D341Med (cell line): ENCODE data around the gene TRABD.
"Not testable (repeated sequence)": the region's sequence is repeated elsewhere in the genome, so short reads cannot be mapped to it uniquely, and the experiment has no call there.

Experiments used
- DNase-seq: peaks from one replicate; pipeline ENCODE4 v3.0.0; 2012; ENCODE audit warnings: low spot score

The TRABD gene

GRCh38 chr22:50185375-50186087 is at the start of gene TRABD:
TRABD (plus strand) TSS chr22:50185913; CDS start chr22:50193061, 7,148 bp downstream.
- peak; percentile 99 for DNase-seq

GRCh38 chr22:50136581-50137015 is 49.1 kb upstream of the TRABD start:
- DNase-seq, result no peak

GRCh38 chr22:50137277-50137676 is 48.4 kb upstream of the TRABD start:
- not testable (repeated sequence) for DNase-seq

GRCh38 chr22:50138041-50138440 is 47.7 kb upstream of the TRABD start:
- DNase-seq, result no peak

GRCh38 chr22:50138988-50139387 is 46.7 kb upstream of the TRABD start:
- no peak for DNase-seq

- DNase-seq, result no peak
These were observed 45.8 kb upstream of the TRABD start for GRCh38 chr22:50139843-50140415.

GRCh38 chr22:50140615-50141014 is 45.1 kb upstream of the TRABD start:
- no peak for DNase-seq

GRCh38 chr22:50141462-50141861 is 44.3 kb upstream of the TRABD start:
- DNase-seq, result no peak

GRCh38 chr22:50141891-50142363 is 43.8 kb upstream of the TRABD start:
- no peak for DNase-seq

- no peak for DNase-seq
These were observed 42.6 kb upstream of the TRABD start for GRCh38 chr22:50143096-50143495.

- peak; percentile 22 for DNase-seq
These were observed 41.6 kb upstream of the TRABD start for GRCh38 chr22:50144005-50144614.

- no peak for DNase-seq
These were observed 39.8 kb upstream of the TRABD start for GRCh38 chr22:50145721-50146438.

- DNase-seq, result no peak
These were observed 39.1 kb upstream of the TRABD start for GRCh38 chr22:50146439-50147238.

- not testable (repeated sequence) for DNase-seq
These were observed 38.2 kb upstream of the TRABD start for GRCh38 chr22:50147258-50148165.

- DNase-seq, result no peak
These were observed 37.6 kb upstream of the TRABD start for GRCh38 chr22:50148166-50148500.

- DNase-seq, result peak; percentile 92
These were observed 36.6 kb upstream of the TRABD start for GRCh38 chr22:50148991-50149721.

GRCh38 chr22:50150161-50151129 is 35.3 kb upstream of the TRABD start:
- DNase-seq, result no peak

- peak; percentile 36 for DNase-seq
These were observed 33.9 kb upstream of the TRABD start for GRCh38 chr22:50151571-50152537.
